NCI-H345 (cell line): ENCODE results near the gene PDE7B.

Experiments used
- DNase-seq: peaks from one replicate; lab custom pipeline; 2025; lab: John Stamatoyannopoulos, UW

The PDE7B gene

DNA sequence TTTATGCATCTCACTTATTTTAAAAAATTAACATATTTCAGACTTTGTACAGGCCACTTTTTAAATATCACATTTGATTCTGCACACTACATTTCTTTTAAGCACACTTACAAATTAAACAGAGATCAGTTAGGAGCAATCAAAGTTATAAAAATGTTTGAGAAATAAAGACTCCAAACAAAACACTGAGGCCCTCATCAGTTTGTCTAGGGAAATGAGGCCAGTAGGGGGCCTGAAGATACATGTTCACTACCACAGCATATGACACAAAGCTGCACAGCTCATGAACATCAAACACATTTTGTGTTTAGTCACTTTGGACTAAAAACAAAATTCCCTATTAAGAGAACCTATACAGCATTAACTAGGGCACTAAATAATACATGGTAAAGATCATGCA is 180.5 kb downstream of the PDE7B start:
- DNase-seq, result no peak

GRCh38 chr6:136033416-136033815 is 181.9 kb downstream of the PDE7B start:
- no peak for DNase-seq

- DNase-seq, result no peak
These were observed 182.9 kb downstream of the PDE7B start for GRCh38 chr6:136034422-136034821.

- no peak for DNase-seq
These were observed 184.0 kb downstream of the PDE7B start for GRCh38 chr6:136035378-136036070.

GRCh38 chr6:136036071-136036380 is 184.5 kb downstream of the PDE7B start:
- no peak for DNase-seq

GRCh38 chr6:136036601-136037000 is 185.1 kb downstream of the PDE7B start:
- no peak for DNase-seq

GRCh38 chr6:136037242-136037875 is 185.9 kb downstream of the PDE7B start:
- DNase-seq, result no peak

DNA sequence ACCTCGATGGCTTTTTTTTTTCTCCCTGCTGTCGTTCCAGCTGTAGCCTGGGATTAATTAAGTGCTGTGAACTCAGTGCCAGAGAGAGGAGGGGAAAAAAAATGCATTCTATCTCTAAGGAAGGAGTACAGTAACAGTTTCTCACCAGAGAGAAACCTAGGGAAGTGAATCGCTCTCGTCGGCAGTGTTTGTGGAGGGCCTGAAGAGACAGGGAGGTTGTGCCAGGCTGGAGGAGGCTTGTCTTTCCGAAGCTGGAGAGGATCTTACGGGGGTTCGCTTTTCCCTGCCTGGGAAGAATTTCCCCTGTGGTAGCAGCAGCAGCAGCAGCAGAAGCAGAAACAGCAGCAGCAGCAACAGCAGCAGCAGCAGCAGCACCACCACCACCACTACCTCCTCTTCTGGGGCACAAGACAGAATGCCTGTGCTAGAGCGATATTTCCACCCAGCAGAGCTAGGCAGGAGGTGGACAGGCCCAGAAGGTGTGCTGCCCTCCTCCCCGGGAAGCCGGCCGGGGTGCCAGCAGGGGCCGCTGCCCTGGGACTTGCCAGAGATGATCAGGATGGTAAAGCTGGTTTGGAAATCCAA is 186.5 kb downstream of the PDE7B start:
- no peak for DNase-seq

- DNase-seq, result no peak
These were observed 187.0 kb downstream of the PDE7B start for GRCh38 chr6:136038531-136038930.

DNA sequence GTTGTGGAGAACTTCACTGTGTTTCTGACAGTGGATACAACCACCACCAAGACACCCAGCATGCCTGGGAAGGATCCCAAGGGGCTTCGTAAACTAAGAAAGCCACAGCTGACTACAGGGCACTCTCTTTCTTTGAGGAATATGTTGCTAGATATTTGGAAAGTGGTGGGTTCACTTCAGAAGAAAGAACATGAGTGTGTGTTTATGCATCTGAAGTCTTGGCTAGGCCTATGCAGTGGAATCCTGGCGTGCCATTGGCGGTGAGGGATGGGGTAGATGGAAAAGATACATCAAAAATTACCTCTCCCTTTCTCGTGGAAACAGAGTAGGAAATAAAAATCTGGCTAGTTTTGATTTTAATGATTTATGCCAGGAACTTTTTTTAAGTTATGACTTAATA is 187.7 kb downstream of the PDE7B start:
- DNase-seq, result no peak

- DNase-seq, result no peak
These were observed 199.0 kb downstream of the PDE7B start for GRCh38 chr6:136050475-136050874.

GRCh38 chr6:136051140-136051775 is 199.8 kb downstream of the PDE7B start:
- DNase-seq, result no peak

DNA sequence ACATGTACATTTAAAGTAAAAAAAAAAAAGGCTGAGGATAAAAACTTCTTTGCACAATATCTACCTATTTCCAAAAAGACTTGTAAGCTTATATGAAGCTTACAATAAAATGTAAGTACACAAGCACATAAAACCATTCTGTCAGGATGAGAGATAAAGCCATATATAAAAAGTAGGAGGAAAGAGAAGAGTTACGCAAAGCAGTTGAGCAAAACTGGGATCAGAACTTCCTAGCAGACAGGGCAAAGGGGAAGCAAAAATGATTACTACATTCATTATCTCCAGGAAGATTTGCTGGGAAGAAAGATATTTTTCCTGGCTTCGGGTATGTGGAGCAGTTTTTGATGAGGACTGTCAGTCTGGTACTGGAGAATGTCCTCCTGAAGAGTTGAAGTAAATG is 200.5 kb downstream of the PDE7B start:
- no peak for DNase-seq

DNA sequence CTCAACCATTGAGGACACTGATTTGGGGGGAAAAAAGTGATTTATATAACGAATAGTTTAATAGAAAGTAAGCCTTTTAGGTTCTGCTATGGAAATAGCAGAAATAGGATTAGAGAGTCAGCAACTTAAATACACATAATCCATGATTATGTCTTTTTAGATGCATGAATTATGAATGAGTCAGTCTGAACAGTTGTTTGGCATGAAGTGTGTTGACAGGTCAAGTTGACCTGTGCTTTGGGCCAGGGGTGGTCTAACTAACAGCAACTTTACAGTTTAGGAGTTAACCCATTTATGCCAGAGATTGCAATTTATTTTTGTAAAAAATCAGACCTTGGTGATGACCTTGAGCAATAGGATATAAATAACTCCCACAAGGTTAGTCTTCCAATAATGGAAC is 207.4 kb downstream of the PDE7B start:
- no peak for DNase-seq

DNA sequence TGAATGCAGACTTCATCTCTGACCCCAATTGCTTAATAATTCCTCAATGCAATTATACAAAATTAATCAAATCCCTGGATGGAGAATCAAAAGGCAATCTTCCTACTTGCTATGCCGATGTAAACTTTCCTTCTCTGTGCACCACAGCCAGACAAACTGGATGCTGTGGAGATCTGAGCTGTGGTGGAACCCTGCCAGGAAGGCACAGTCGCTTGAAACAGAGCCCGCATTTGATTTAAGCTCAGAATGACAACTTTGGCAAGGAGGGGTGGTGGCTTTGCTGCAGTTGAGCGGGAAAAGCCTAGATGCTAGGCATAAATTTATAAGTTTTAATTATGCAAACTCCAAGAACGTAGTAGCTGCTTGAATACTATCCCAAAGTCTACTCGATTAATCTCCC is 207.8 kb downstream of the PDE7B start:
- DNase-seq, result no peak

GRCh38 chr6:136060052-136060451 is 208.6 kb downstream of the PDE7B start:
- DNase-seq, result no peak

DNA sequence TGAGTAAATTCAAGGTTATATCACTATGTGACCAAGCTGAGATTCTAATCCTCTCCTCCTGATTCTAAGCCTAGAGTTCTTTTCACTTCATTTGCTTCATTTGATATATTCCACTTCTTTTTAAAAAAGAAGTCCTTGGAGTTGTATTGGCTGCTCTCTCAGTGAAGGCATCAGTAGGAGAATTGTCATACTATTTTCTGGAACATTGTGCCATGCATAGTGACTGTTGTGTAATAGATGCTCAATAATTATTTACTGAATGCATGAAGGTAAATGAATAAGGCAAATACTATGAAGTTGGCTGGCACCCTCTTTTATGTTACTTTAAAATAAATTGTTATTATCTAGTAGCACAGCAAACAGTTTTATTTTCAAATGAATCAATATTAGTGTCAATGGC is 209.3 kb downstream of the PDE7B start:
- no peak for DNase-seq

GRCh38 chr6:136061701-136062100 is 210.2 kb downstream of the PDE7B start:
- DNase-seq, result no peak

DNA sequence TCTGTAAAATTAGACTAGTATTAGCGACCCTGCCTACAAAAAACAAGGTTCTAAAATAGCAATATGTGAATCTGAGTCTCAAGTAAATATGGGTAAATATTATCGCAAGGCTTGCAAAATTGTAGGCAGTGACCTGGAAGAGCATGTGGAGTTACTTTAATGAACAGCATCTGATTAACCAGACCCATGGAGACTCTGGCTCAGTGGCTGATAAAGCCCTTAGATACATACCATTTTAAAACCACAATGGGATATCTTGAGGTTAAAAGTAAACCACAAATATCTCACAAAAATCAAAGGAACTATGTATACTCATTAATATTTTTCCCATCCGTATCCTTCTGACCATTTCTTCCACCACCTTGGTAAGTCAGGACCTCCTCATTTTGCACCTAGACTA is 211.6 kb downstream of the PDE7B start:
- DNase-seq, result no peak

- DNase-seq, result no peak
These were observed 214.5 kb downstream of the PDE7B start for GRCh38 chr6:136066005-136066404.

GRCh38 chr6:136067731-136068341 is 216.3 kb downstream of the PDE7B start:
- no peak for DNase-seq

DNA sequence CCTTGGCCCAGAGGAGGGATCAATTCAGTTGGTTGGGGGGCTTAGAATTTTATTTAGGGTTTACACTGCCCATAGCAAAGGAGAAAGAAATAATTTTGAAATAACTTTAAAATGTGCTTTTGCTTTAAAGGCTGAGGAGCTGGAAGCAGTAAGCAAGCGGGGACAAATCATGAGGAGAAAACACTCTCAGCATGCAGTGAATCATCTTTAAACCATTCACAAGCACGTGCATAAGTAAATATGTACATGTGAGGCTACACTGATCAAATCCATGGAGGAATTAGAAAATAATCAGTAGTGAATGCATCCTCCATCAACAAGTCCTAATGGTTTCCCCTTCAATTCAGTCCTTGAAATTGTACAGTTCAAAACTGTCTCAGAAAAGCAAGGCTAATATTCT is 217.6 kb downstream of the PDE7B start:
- DNase-seq, result no peak

DNA sequence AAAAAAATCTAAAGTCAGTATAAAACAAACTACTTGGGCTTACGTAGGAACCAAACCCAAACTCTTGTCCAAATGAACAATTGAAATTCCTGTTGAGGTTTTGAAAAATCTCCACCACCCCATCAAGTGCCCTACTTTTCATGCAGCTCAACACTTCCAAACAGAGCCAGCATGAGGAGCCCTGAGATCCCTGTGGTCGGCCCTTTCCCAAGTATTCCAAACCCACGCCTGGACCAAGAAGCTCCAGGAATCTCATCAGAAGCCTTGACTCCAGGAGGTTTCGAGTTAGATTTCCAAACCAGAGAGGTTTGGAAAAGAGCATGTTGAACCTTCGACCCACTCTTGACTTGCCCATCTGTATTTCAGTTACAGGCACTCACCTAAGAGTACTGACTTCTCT is 219.3 kb downstream of the PDE7B start:
- no peak for DNase-seq
